Activated CD4-positive, alpha-beta T cell treated with anti-CD3 and anti-CD28 coated beads, Interleukin-2, amount 50 U/mL, for 16 hours (primary cell): ENCODE data around the gene SH3BGR.
"Not testable (repeated sequence)": the region's sequence is repeated elsewhere in the genome, so short reads cannot be mapped to it uniquely, and the experiment has no call there.

Experiments
- DNase-seq: peaks from one replicate; pipeline ENCODE4 v3.0.0-alpha.2; 2020

SH3BGR gene

DNA sequence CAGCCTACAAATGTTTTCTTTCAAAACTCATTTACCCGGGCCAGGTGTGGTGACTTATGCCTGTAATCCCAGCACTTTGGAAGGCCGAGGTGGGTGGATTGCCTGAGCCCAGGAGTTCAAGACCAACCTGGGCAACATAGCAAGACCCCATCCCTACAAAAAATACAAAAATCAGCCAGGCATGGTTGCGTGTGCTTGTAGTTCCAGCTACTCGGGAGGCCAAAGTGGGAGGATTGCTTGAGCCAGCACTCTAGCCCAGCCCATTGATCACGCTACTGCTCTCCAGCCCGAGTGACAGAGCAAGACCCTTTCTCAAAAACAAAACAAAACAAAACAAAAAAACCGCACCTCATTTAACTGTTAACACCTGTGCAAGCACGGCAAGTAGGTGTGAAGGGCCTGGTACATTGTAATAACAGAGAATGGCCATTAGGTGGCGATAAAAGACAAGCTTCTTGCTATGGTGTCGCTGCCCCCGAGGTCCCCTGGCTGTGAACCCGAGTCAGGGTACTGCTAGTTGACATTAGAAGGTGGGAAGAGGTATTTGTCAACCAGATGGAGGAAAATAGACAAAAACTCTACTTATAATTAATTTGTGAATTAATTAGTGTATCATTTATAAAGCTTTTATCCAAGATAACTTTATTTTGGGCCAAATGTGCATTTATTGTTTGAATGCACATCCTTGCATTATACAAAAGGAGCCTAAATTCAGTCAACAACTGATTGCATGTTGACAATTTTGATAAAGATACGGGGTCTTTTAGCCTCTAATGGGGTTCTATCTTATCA, 66.5 kb downstream of the SH3BGR start:
- peak; percentile 72 for DNase-seq

- DNase-seq: no peak
These were observed 67.1 kb downstream of the SH3BGR start for GRCh38 chr21:39518847-39519210.

DNA sequence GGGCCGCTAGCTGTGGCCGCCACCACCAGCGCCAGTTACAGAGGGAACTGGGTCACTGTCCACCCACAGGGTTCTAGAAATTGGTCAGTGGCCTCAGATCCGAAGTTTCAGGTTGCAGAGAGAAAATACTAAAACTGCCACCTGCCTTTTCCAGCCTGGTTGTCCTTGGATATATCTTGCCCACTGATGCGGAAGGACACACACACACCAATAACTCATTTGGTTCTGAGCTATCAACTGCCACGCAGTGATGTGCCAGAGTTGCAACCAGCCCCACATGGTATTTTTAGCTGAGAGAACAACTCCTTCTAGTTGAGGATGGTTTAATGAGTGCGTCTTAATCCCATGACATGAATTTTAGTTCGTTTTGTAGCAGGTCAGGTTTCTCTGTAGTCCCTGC, 68.1 kb downstream of the SH3BGR start:
- no peak for DNase-seq

DNA sequence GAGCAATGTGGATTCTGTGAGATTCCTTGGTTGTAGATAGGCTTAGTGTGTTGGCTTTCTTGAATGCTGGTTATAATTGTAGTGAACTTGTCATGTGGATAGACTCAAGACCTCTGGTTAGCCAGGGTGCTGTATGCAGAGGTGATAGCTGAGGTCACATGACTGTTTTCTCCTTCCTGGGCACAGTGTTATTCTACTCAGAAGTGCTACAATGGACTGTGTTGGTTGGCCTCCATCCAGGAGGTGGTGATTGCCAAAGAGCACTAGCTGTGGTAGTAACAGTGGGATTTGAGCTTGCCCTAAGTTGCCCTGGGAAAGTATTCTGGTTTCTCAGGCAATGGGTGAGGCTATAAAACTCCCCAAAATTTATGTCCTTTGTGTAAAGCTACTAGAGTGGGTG, 71.6 kb downstream of the SH3BGR start:
- no peak for DNase-seq

- DNase-seq: no peak
These were observed 72.1 kb downstream of the SH3BGR start for GRCh38 chr21:39523915-39524314.

GRCh38 chr21:39525129-39525528, 73.4 kb downstream of the SH3BGR start:
- DNase-seq: no peak

DNA sequence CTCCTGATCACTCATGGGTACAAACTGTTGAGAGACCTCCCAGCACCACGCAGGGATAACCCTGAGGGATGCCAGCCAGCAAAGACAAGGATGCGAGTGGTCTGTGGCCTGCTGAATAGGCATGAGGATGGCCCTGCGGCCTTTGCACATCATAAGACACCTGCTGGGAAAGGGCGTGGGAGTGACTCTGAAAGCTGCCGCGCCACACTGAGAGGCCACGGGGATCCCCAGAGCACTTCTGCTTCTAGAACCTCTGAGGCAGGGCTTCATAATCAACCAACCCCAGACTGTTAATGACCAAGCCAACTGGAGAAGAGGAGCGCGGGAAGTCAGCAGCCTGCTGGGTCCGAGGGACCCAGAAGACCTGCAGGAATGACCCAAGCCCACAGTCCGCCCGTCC, 73.8 kb downstream of the SH3BGR start:
- DNase-seq: no peak

DNA sequence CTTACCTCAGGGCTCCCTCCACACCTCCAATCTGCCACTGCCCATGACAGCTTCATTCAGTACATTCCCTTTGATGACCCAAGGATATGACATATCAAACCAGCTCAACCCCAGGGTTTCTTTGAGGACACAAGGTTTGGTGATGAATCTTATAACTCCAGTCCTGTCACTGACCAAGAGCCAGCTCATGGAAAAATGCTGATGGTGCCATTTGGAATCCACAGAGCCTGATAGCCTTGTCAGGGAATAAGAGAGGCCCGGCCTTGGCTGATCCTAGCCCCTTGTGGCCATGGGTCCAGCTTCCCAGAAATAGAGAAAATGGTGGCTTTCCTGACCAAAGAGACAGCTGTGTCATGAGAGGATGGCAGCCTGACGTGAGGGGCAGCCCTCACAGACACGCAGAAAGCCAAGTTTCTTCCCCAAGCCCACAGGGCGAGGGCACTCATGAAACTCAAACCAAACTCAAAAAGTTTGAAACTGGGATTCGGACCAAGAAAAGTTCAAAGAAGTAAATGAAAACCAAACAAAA, 75.4 kb downstream of the SH3BGR start:
- no peak for DNase-seq

DNA sequence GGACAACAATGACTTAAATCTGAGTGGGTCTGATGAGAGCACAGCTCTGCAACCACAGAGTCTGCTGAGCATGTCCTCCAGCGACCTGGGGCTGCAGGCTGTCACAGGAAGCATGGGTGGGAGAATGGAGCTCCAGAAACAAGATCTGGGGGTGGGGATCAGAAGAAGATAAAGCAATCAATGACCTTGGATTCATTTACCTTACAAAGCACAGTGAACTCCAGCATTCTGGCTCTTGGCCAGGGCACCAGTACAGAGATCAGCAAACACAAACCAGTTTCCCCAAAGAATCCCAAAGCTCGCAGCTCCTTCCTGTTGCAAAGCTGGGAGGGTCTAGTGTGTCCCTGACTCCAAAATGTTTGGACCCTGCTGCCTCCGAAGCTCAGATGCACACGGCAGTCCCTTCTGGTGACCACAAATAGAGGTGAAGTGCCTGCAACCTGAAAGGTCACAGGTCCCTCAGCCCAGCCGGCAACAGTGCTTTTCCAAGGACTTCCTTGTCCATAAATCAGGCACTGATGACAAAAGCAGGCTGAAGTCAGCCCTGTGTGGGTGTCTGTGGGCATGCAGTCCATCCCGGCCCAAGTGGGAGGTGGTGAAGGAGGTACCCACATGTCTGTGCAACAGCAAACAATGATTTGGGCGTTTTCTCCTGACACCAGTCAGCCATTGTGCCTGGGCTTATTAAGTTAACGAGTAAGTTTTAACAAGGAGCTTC, 76.1 kb downstream of the SH3BGR start:
- no peak for DNase-seq

DNA sequence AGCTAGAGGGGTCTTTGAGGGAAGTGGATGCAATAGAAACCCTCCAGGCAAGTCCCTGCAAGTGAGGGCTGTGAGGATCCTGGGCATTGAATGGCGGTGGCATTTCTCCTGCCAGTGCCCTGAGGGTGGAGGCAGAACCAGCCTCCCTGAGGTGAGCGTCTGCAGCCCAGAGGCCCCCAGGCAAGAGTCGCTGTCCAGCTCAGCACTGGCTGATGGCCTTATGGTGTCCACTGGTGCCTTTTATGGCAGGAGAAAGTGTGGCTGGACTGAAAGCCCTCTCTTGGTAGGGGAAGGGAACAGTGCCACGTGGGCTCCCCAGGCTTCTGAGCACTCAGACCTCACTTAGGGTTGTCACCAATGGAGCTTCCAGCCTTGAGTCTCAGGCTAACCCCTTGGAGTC, 77.3 kb downstream of the SH3BGR start:
- no peak for DNase-seq

DNA sequence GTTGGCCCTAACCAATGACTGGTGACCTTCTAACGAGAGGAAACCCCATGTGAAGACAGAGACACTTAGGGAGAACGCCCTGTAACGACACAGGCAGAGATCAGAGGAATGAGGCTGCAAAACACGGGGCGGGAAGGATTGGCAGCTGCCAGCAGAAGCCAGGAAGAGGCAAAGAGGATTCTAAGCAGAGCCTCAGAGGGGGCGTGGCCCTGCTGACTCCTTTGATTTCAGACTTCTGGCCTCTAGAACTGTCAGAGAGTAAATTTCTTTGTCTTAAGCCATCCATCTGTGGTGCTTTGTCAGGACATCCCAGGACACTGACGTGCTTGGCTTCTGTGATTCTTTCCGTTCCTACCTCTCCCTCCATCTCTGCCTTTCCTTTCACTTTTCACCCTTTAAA, 79.3 kb downstream of the SH3BGR start:
- DNase-seq: no peak

DNA sequence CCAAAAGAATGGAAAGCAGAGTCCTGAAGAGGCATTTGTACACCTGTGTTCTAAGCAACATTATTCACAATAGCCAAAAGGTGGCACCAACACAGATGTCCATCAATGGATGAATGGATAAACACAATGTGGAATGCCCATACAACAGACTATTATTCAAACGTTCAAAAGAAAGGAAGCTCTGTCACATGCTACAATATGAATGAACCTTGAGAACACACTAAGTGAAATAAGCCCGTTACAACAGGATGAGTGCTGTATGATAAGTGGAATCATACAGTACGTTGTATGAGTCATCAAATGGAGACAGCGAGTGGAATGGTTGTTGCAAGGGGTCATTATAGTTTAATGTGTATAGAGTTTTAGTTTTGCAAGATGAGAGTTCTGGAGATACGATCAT, 80.1 kb downstream of the SH3BGR start:
- DNase-seq: no peak

DNA sequence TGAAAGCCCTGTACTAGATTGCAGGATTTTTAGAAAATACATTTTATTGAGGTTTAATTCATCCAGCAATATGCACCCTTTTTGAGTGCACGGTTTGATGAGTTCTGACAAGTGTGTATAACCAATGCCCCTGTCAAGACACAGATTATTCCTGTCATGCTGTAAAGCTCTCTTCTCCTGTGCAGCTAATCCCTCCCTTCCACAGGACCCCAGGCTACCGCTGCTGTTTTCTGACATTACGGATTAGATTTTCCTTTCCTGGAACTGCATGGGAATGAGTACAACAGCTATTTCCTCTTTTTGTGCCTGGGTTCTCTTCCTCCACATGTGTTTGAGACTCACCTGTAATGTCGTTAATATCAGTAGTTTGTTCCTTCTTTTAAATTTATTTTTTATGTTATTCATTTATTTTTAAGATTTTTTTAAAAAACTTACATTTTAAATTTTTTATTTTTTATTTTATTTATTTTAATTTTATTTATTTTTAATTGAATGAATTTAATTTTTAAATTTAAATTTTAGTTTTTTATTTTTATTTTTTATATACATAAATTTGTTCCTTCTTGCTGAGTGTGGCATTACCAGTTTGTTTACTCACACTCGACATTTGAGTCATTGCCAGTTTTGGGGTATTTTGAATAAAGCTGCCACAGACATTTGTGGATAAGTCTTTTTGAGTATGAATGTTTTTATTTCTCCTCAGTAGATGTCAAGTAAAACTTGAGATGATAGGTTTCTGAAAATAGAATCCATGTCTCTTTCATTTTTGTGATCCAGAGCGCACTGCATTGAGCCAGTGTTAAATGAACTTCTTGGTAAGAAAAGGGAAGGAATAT, 82.0 kb downstream of the SH3BGR start:
- no peak for DNase-seq

GRCh38 chr21:39535646-39536437, 84.1 kb downstream of the SH3BGR start:
- no peak for DNase-seq

- no peak for DNase-seq
These were observed 85.1 kb downstream of the SH3BGR start for GRCh38 chr21:39536835-39537234.

DNA sequence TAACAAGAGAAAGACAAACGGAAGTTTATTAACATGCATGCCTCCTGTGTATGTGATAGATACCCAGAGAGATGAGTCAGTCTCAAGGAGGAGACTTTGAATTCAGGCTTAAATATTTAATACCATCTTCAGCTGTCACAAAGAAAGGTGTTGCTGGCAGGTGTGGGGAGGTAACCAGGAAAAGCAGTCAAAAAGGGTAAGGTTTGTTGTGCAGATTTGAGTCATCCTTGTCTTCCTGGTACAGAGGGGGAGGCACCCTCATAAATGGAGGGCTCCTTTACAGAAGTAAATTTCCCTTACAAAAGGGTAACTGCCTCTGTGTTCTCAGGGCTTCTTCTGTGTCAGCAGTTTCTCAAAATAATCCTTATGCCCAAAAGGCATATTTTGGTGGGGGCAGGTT, 85.8 kb downstream of the SH3BGR start:
- no peak for DNase-seq

DNA sequence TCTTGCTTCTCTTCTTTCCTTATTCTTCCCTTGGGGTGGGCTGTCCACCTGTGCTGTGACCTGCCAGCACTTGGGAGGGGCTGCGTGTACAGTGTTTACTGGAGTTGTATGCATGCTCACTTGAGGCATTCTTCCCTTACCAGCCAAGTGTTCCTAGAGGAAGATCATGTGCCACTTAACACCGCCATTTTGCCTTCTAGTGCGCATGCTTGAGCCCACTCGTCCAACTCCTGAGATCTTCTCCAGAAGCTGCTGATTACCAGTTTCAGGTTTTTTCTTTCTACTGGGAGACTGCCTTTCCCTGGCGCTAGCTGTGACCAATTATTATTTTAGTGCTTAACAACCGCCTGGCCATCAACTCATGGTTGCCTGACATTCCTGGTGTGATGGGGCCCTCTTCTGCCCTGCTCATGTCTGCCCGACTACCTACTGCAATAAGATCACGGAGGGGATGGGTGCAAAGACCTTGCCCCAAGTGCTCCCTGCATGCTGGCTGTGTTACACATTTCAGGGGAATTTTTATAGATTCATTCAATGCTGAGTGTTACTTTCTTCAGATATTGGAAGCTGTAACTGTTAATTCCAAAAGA, 86.8 kb downstream of the SH3BGR start:
- no peak for DNase-seq

- not testable (repeated sequence) for DNase-seq
These were observed 88.6 kb downstream of the SH3BGR start for GRCh38 chr21:39540367-39540766.

DNA sequence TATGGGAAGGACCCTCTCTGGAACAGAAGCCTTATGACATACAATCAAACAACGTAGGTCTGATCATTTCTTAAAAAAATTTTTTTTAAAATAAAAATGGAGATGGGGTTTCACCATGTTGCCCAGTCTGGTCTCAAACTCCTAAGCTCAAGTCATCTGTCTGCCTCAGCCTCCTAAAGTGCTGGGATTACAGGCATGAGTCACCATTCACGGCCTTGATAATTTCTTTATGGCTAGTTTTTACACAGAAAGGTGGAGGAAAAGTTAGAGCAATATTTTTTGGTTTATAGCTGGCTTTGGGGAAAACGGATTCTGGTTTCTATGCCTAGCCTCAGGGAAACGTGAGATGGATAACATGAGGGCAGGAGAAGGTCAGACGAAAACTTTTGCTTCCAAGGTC, 91.0 kb downstream of the SH3BGR start:
- no peak for DNase-seq

DNA sequence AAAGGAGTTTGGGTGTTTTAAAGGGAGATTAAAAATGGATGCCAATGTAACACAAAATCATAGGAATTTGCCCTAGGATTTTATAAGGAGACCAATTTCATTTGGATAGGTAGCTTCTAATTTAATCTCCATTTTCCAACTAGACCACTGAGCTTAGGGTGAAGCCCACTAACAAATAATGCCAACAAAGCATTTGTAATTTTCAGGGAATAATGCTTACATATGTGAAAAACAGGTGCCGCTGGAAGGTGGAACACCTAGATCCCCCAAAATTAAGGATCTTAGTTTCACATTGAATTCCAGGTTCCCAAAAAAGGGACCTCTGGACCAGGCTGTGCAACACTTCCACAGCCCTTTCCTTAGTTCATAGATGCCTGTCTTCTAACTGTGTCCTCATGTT, 94.8 kb downstream of the SH3BGR start:
- no peak for DNase-seq

- no peak for DNase-seq
These were observed 101.1 kb downstream of the SH3BGR start for GRCh38 chr21:39552856-39553255.

DNA sequence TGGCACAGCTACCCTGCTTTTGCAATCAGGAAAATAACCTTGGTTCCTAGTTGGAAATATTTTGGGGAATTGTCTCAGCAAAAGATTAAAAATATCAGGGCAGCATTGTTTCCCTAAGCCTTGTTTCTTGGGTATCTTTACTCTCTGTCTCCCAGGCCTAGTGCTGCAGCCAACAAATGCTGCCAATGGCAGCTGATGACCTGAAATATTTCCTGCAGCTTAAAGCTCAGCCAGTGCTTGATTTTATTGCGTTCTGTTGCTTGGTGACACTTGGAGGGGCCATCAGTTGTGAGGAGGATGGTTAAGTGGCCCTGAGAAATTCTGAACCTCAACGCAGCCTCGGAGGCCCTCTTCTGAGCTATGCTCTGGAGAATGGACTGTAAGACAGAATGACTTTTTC, 101.6 kb downstream of the SH3BGR start:
- DNase-seq: no peak
